Gastrocnemius medialis (tissue), 4 donors: ENCODE data around the gene PEAK3. TPM values are rescaled to one million over a fixed set of nuclear protein-coding genes. Genes with fewer than 3 reads are reported as not detected.
"Not testable (repeated sequence)": the region's sequence is repeated elsewhere in the genome, so short reads cannot be mapped to it uniquely, and the experiment has no call there.

ENCODE experiments used
- ATAC-seq, 2 donors: fragments of 150-250 bp; one replicate each; pipeline ENCODE4 v1.9.1; 2016
- DNase-seq, 2 donors: peaks; one replicate each; pipeline ENCODE4 v3.0.0-alpha.2; 2019
- H3K27ac ChIP-seq, 4 donors: fragments of 200-600 bp; sonication (generic); 1 replicate in 1 of 4; 2 replicates in 3 of 4; pipeline ENCODE4 v1.5.1; 2016 to 2018; ENCODE audit warnings: mild to moderate bottlenecking in 2 of 4, moderate library complexity in 1 of 4
- H3K27me3 ChIP-seq, 3 donors: fragments of 200-600 bp; sonication (generic) in 2 of 3; 1 replicate in 1 of 3; 2 replicates in 2 of 3; pipeline versions ENCODE4 v1.5.1 to v1.6.0; 2016 to 2019; ENCODE audit warnings: mild to moderate bottlenecking in 1 of 3, moderate library complexity in 1 of 3
- H3K36me3 ChIP-seq, 2 donors: fragments of 200-600 bp; sonication (generic) in 1 of 2; one replicate each; pipeline ENCODE4 v1.5.1; 2017 to 2018
- H3K4me1 ChIP-seq, 2 donors: fragments of 200-600 bp; sonication (generic) in 1 of 2; one replicate each; pipeline ENCODE4 v1.5.1; 2016 to 2017; ENCODE audit warnings: mild to moderate bottlenecking in 2 of 2
- H3K4me3 ChIP-seq, 4 donors: fragments of 200-600 bp; sonication (generic) in 3 of 4; 1 replicate in 1 of 4; 2 replicates in 3 of 4; pipeline ENCODE4 v1.5.1; 2016 to 2019; ENCODE audit warnings: mild to moderate bottlenecking in 2 of 4
- H3K9me3 ChIP-seq, 3 donors: fragments of 200-600 bp; sonication (generic) in 2 of 3; 1 replicate in 1 of 3; 2 replicates in 2 of 3; pipeline ENCODE4 v1.5.1; 2016 to 2019
- CTCF ChIP-seq, 5 experiments: fragments of 450-650 bp in 3 of 5; fragments of 200-600 bp in 2 of 5; sonication (generic) in 2 of 5; IDR thresholded peaks in 4 of 5; conservative IDR thresholded peaks in 1 of 5; 1 replicate in 4 of 5; 2 replicates in 1 of 5; pipeline ENCODE4 v1.5.1; 2016 to 2019; ENCODE audit warnings: antibody characterized with exemption in 5 of 5, mild to moderate bottlenecking in 3 of 5, moderate library complexity in 3 of 5
- POLR2A ChIP-seq, 2 donors: fragments of 450-650 bp; IDR thresholded peaks; one replicate each; pipeline ENCODE4 v1.6.1; 2017; ENCODE audit warnings: antibody characterized with exemption in 2 of 2, mild to moderate bottlenecking in 2 of 2, moderate library complexity in 2 of 2
- in situ Hi-C, 4 donors: fragments of 200-750 bp; cut with MboI; loops; one replicate each; pipeline versions ENCODE4 v1.15.0 to v1.8.0; 2017; ENCODE audit warnings: low sequenced_read_pairs in 4 of 4
- intact Hi-C: fragments of 100-400 bp; cut with DNase I; formaldehyde crosslinking; loops from one replicate; pipeline ENCODE4 v1.15.1; 2023; ENCODE audit warnings: low total_unique reads
- total RNA-seq, 4 donors: library from RNA; depleted of rRNA; stranded (reverse); fragments of >200 nt; gene quantifications; one replicate each; pipeline versions ENCODE4 v1.1.0 to v1.2.3, GENCODE V29; 2016

The PEAK3 gene
- total RNA-seq, 4 donors from 2014 or later, result 0.11 TPM; not detected in 3

DNA sequence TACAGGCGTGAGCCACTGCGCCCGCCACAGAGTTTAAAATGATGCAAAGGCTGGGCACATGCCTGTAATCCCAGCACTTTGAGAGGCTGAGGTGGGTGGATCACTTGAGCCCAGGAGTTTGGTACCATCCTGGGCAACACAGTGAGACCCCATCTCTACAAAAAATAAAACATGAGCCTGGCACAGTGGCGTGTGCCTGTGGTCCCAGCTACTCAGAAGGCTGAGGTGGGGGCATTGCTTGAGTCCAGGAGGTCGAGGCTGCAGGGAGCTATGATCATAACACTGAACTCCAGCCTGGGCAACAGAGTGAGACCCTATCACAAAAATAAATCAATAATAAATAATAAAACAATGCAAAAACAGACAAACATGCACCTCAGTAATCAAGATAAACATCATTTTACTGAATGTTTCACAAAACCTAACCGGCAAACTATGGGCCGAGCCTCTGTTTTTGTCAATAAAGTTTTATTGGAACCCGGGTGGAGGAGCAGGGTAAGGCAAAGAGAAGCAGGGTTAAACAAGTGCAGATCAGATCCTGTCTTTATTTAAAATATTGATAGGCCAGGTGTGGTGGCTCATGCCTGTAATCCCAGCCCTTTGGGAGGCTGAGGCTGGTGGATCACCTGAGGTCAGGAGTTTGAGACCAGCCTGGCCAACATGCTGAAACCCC is 2.0 kb upstream of the PEAK3 start:
- H3K27me3 ChIP-seq, result peaks cover 5 to 17% (median 15%) of the 10 kb centered on the region in 3 donors
- ATAC-seq, result no peak
- no peaks in the 10 kb centered on the region for H3K36me3 ChIP-seq
- in situ Hi-C loops, result loop anchor here (25.0 kb wide), 1 partner anchor 103 kb away; no protein-coding TSS in a partner anchor
- intact Hi-C loops, result no loop called here
- no peak for DNase-seq
- H3K27ac ChIP-seq, result no peak overlapping the region
- H3K4me3 ChIP-seq, result no peak overlapping the region
- peaks cover 0 to 12% of the 10 kb centered on the region in 2 donors for H3K4me1 ChIP-seq
- TF ChIP-seq POLR2A (IDR thresholded peaks at IDR 0.05) (no peak), CTCF (IDR thresholded peaks at IDR 0.05 in 4 of 5, conservative IDR thresholded peaks at IDR 0.05 in 1 of 5) (no peak)
- no peaks in the 10 kb centered on the region for H3K9me3 ChIP-seq

- H3K4me3 ChIP-seq, result peak overlapping the region in 2 of 4 donors; percentile 41 to 43
- H3K27me3 ChIP-seq, result peaks cover 3 to 9% (median 4%) of the 10 kb centered on the region in 3 donors
- DNase-seq (no peak), ATAC-seq (no peak)
- in situ Hi-C loops, result loop anchor here (25.0 kb wide), 1 partner anchor 104 kb away; no protein-coding TSS in a partner anchor
- no peak for TF ChIP-seq POLR2A (IDR thresholded peaks at IDR 0.05)
- peaks cover 0 to 12% of the 10 kb centered on the region in 2 donors for H3K4me1 ChIP-seq
- H3K27ac ChIP-seq, result no peak overlapping the region
- H3K36me3 ChIP-seq, result no peaks in the 10 kb centered on the region
- intact Hi-C loops, result no loop called here
- no peaks in the 10 kb centered on the region for H3K9me3 ChIP-seq
Measured at GRCh38 chr19:2282862-2283237, 875 bp upstream of the PEAK3 start.

- in situ Hi-C loops, result loop anchor here (25.0 kb wide), 1 partner anchor 106 kb away; no protein-coding TSS in a partner anchor
- H3K27me3 ChIP-seq, intact Hi-C loops, H3K9me3 ChIP-seq, ATAC-seq, DNase-seq, H3K36me3 ChIP-seq: not testable (repeated sequence)
- peaks cover 0 to 12% of the 10 kb centered on the region in 2 donors for H3K4me1 ChIP-seq
- H3K4me3 ChIP-seq, result peak overlapping the region in 3 of 4 donors; percentile 30 to 43 (median 41)
- H3K27ac ChIP-seq, result peak overlapping the region in 1 of 4 donors; percentile 42
Measured at GRCh38 chr19:2281265-2282061, 512 bp downstream of the PEAK3 start.

- Histone ChIP-seq H3K9me3 (no peaks in the 10 kb centered on the region), H3K4me3 (no peak overlapping the region), H3K27ac (no peak overlapping the region), H3K27me3 (no peaks in the 10 kb centered on the region), H3K36me3 (no peaks in the 10 kb centered on the region), H3K4me1 (peaks cover 0 to 12% of the 10 kb centered on the region in 2 donors)
- intact Hi-C loops, result no loop called here
- no peak for ATAC-seq
- no peak for DNase-seq
- in situ Hi-C loops, result loop anchor here (25.0 kb wide), 1 partner anchor 107 kb away; no protein-coding TSS in a partner anchor
- TF ChIP-seq CTCF (IDR thresholded peaks at IDR 0.05 in 4 of 5, conservative IDR thresholded peaks at IDR 0.05 in 1 of 5) (no peak), POLR2A (IDR thresholded peaks at IDR 0.05) (no peak)
Measured at GRCh38 chr19:2280633-2281264, 1.2 kb downstream of the PEAK3 start.

- Histone ChIP-seq H3K27ac (no peak overlapping the region), H3K4me1 (peaks cover 9 to 27% of the 10 kb centered on the region in 2 donors), H3K27me3 (no peaks in the 10 kb centered on the region), H3K4me3 (no peak overlapping the region), H3K9me3 (no peaks in the 10 kb centered on the region), H3K36me3 (no peaks in the 10 kb centered on the region)
- no peak for ATAC-seq
- no peak for DNase-seq
- intact Hi-C loops (loop anchor here (5.0 kb wide), 1 partner anchor 39 kb away; no protein-coding TSS in a partner anchor), in situ Hi-C loops (loop anchor here (5.0 to 25.0 kb wide), 2 partner anchors 41 to 109 kb away; partner anchors contain the start of genes PLEKHJ1 (in 1 of the 4) and SF3A2 (in 1 of the 4))
- TF ChIP-seq POLR2A (IDR thresholded peaks at IDR 0.05) (no peak), CTCF (IDR thresholded peaks at IDR 0.05 in 4 of 5, conservative IDR thresholded peaks at IDR 0.05 in 1 of 5) (no peak)
Measured at GRCh38 chr19:2278459-2279158, 3.4 kb downstream of the PEAK3 start.
